H9 (cell line): ENCODE results near the gene GNA12. TPM values are rescaled to one million over a fixed set of nuclear protein-coding genes. Genes with fewer than 3 reads are reported as not detected.

Experiments used
- DNase-seq: peaks from one replicate; pipeline ENCODE4 v3.0.0-alpha.2; 2017
- H2AFZ ChIP-seq: one replicate; pipeline ENCODE4 v1.6.1; 2013; ENCODE audit warnings: mild to moderate bottlenecking, low read length, control low read depth, moderate library complexity
- H2AK5ac ChIP-seq: 2 replicates; pipeline ENCODE4 v1.6.1; 2013; ENCODE audit warnings: low read length, control low read depth, mixed read lengths; ENCODE audit not compliant: insufficient read length
- H2BK120ac ChIP-seq: one replicate; pipeline ENCODE4 v1.6.1; 2013; ENCODE audit warnings: low read depth, mild to moderate bottlenecking, low read length, control low read depth, inconsistent platforms; ENCODE audit not compliant: poor library complexity, severe bottlenecking
- H2BK12ac ChIP-seq: 2 replicates; pipeline ENCODE4 v1.6.1; 2013; ENCODE audit warnings: low read length, control low read depth, mixed read lengths, low read depth; ENCODE audit not compliant: insufficient read length
- H2BK15ac ChIP-seq: 2 replicates; pipeline ENCODE4 v1.6.1; 2013; ENCODE audit warnings: low read depth, low read length, control low read depth
- H2BK20ac ChIP-seq: one replicate; pipeline ENCODE4 v1.6.1; 2013; ENCODE audit warnings: low read depth, mild to moderate bottlenecking, low read length, control low read depth, inconsistent platforms; ENCODE audit not compliant: poor library complexity, severe bottlenecking
- H2BK5ac ChIP-seq: 2 replicates; pipeline ENCODE4 v1.6.1; 2013; ENCODE audit warnings: low read length, control low read depth, mixed read lengths; ENCODE audit not compliant: insufficient read length
- H3K14ac ChIP-seq: 2 replicates; pipeline ENCODE4 v1.6.1; 2013; ENCODE audit warnings: low read length, control low read depth; ENCODE audit not compliant: insufficient read depth
- H3K18ac ChIP-seq: 2 replicates; pipeline ENCODE4 v1.6.1; 2013; ENCODE audit warnings: low read depth, mild to moderate bottlenecking, mixed read lengths, low read length, control low read depth; ENCODE audit not compliant: insufficient read length
- H3K23ac ChIP-seq: 2 replicates; pipeline ENCODE4 v1.6.1; 2013; ENCODE audit warnings: low read length, control low read depth, mixed read lengths, low read depth; ENCODE audit not compliant: insufficient read length
- H3K23me2 ChIP-seq: 2 replicates; pipeline ENCODE4 v1.6.1; 2013; ENCODE audit warnings: low read depth, mild to moderate bottlenecking, mixed read lengths, low read length, control low read depth; ENCODE audit not compliant: insufficient read length, poor library complexity, severe bottlenecking
- H3K27ac ChIP-seq: 2 replicates; pipeline ENCODE4 v1.5.1; 2013; ENCODE audit warnings: low read length, control low read depth, mixed read lengths, low read depth; ENCODE audit not compliant: insufficient read length
- H3K27me3 ChIP-seq: 2 replicates; pipeline ENCODE4 v1.6.1; 2013; ENCODE audit warnings: low read length, control low read depth, inconsistent platforms; ENCODE audit not compliant: insufficient read depth
- H3K4ac ChIP-seq: 2 replicates; pipeline ENCODE4 v1.6.1; 2013; ENCODE audit warnings: low read depth, mild to moderate bottlenecking, control low read depth, inconsistent platforms, low read length, moderate library complexity
- H3K4me1 ChIP-seq: 2 replicates; pipeline ENCODE4 v1.6.1; 2013; ENCODE audit warnings: low read length, control low read depth, inconsistent platforms; ENCODE audit not compliant: insufficient read depth
- H3K4me2 ChIP-seq: 2 replicates; pipeline ENCODE4 v1.6.1; 2013; ENCODE audit warnings: low read length, control low read depth, mixed read lengths; ENCODE audit not compliant: insufficient read length, insufficient read depth
- H3K56ac ChIP-seq: 2 replicates; pipeline ENCODE4 v1.6.1; 2013; ENCODE audit warnings: low read depth, mild to moderate bottlenecking, mixed read lengths, low read length, control low read depth; ENCODE audit not compliant: insufficient read length
- H3K79me1 ChIP-seq: 2 replicates; pipeline ENCODE4 v1.6.1; 2013; ENCODE audit warnings: low read depth, mild to moderate bottlenecking, moderate library complexity, low read length, control low read depth, inconsistent platforms; ENCODE audit not compliant: insufficient read depth, poor library complexity, severe bottlenecking
- H3K79me2 ChIP-seq: 2 replicates; pipeline ENCODE4 v1.6.1; 2013; ENCODE audit warnings: low read length, control low read depth, inconsistent platforms; ENCODE audit not compliant: insufficient read depth
- H3K9ac ChIP-seq: 2 replicates; pipeline ENCODE4 v1.6.1; 2013; ENCODE audit warnings: low read length, control low read depth, mixed read lengths; ENCODE audit not compliant: insufficient read length; ENCODE audit errors: extremely low read depth
- H3K9me3 ChIP-seq: one replicate; pipeline ENCODE4 v1.6.1; 2013; ENCODE audit warnings: low read depth, low read length, inconsistent platforms; ENCODE audit not compliant: control insufficient read depth
- H3T11ph ChIP-seq: one replicate; pipeline ENCODE4 v1.6.1; 2013; ENCODE audit warnings: mild to moderate bottlenecking, low read length, control low read depth, inconsistent platforms
- H4K20me1 ChIP-seq: one replicate; pipeline ENCODE4 v1.6.1; 2013; ENCODE audit not compliant: control insufficient read depth, insufficient read length, insufficient read depth
- H4K5ac ChIP-seq: 2 replicates; pipeline ENCODE4 v1.6.1; 2013; ENCODE audit warnings: low read depth, mild to moderate bottlenecking, mixed read lengths, low read length, control low read depth; ENCODE audit not compliant: insufficient read length
- H4K8ac ChIP-seq: replicated peaks from 2 replicates; pipeline ENCODE4 v1.6.1; 2013; ENCODE audit warnings: low read length, control low read depth, mixed read lengths, low read depth; ENCODE audit not compliant: insufficient read length
- H4K91ac ChIP-seq: 2 replicates; pipeline ENCODE4 v1.6.1; 2013; ENCODE audit warnings: low read depth, mild to moderate bottlenecking, moderate library complexity, mixed read lengths, low read length, control low read depth; ENCODE audit not compliant: insufficient read length
- H3K27ac Mint-ChIP-seq, 3 experiments: 2 replicates in 2 of 3; 3 replicates in 1 of 3; pipeline ENCODE4 v1.8.0; 2020 to 2021; ENCODE audit warnings: mixed read lengths in 3 of 3, mild to moderate bottlenecking in 1 of 3, moderate library complexity in 1 of 3
- H3K27me3 Mint-ChIP-seq: 2 replicates; pipeline ENCODE4 v1.8.0; 2021; ENCODE audit warnings: low read depth, mild to moderate bottlenecking, moderate library complexity, mixed read lengths
- H3K36me3 Mint-ChIP-seq, 3 experiments: 2 replicates in 2 of 3; 3 replicates in 1 of 3; pipeline ENCODE4 v1.8.0; 2020 to 2021; ENCODE audit warnings: low read depth in 3 of 3, mixed read lengths in 3 of 3; ENCODE audit not compliant: insufficient read depth in 1 of 3
- H3K4me1 Mint-ChIP-seq, 2 experiments: 2 replicates each; pipeline ENCODE4 v1.8.0; 2020; ENCODE audit warnings: mixed read lengths in 2 of 2
- H3K4me3 Mint-ChIP-seq, 2 experiments: 2 replicates in 1 of 2; 3 replicates in 1 of 2; pipeline ENCODE4 v1.8.0; 2020 to 2021; ENCODE audit warnings: mild to moderate bottlenecking in 2 of 2, mixed read lengths in 2 of 2, moderate library complexity in 1 of 2
- H3K9me3 Mint-ChIP-seq, 2 experiments: 2 replicates in 1 of 2; 3 replicates in 1 of 2; pipeline ENCODE4 v1.8.0; 2020; ENCODE audit warnings: mild to moderate bottlenecking in 2 of 2, mixed read lengths in 2 of 2, moderate library complexity in 1 of 2
- CTCF ChIP-seq: fragments of 200-600 bp; sonication (generic); conservative IDR thresholded peaks from 3 replicates; pipeline ENCODE4 v1.8.0; 2021; ENCODE audit warnings: antibody characterized with exemption, mild to moderate bottlenecking
- WGBS: extraction: QIAGEN DNeasy Blood & Tissue Kit; methylation state at CpG from one replicate; pipeline ENCODE4 v1.1.7; 2013; ENCODE audit warnings: missing lambda C conversion rate, low lambda C conversion rate, mixed read lengths; ENCODE audit not compliant: insufficient read length; ENCODE audit errors: extremely low coverage; 5-methylcytosine and 5-hydroxymethylcytosine counted together
- total RNA-seq: library from RNA; stranded (reverse); gene quantifications from 2 replicates; pipeline ENCODE4 v1.2.1, GENCODE V29; 2021

The GNA12 gene
- total RNA-seq, 1 experiment from 2014 or later: 60.2 TPM

DNA sequence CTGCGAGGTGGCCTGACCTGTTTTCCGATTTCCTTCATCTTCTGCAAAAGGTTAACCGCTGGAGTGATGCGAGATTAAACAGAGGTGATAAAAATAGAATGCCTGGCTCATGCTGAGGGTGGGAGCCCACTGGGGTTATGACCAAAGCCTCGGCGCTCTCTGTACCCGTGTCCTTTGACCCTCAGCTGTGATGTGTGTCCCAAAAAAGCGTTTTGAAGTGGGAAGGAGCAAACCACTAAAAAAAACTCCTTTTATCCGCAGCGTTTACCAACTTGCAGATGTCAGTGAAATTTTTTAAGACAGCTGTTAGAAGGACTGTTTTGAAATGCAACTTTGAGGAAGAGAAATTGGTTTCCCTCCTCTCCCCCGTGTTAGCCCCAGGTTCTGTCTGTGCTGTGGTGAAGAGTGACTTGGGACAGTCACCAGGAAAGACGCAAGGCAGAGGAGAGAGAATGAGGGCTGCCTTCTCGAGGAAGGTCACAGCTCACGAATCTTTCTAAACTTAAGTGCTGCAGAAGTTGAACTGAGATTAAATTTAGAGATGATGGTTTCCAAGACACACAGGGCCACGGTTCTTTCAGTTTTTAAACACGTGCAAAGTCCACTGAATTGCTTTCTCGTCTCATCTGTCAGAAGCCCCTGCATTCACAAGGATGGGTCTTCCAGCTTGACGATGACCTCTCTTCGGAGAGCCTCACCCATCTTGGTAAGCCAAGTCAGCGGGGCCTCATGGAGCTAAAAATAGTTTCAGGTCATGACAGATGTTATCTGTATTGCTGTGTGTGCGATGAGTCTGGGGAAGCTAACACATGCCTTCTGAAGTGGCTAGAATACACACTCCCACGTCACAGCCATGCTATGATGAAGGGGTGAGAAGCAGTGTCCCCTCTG is 128.5 kb downstream of the GNA12 start:
- Histone ChIP-seq H3K9me3 (no peaks in the 10 kb centered on the region), H3K4me1 (no peaks in the 10 kb centered on the region), H2BK20ac (no peak overlapping the region), H4K8ac (no peak overlapping the region), H3K79me1 (no peaks in the 10 kb centered on the region), H3K27me3 (no peaks in the 10 kb centered on the region), H2BK15ac (no peak overlapping the region), H2AK5ac (no peak overlapping the region), H4K91ac (no peak overlapping the region), H2BK5ac (no peak overlapping the region), H3K23ac (no peak overlapping the region), H3T11ph (no peak overlapping the region), H3K27ac (no peak overlapping the region), H2BK120ac (no peak overlapping the region), H3K79me2 (no peaks in the 10 kb centered on the region), H3K9ac (no peak overlapping the region), H4K20me1 (no peaks in the 10 kb centered on the region), H4K5ac (no peak overlapping the region), H3K56ac (no peak overlapping the region), H3K4ac (no peak overlapping the region), H2BK12ac (no peak overlapping the region), H3K14ac (no peak overlapping the region), H3K23me2 (no peaks in the 10 kb centered on the region), H2AFZ (no peak overlapping the region), H3K4me2 (no peak overlapping the region), H3K18ac (no peak overlapping the region)
- Mint-ChIP-seq H3K27me3 (no peaks in the 10 kb centered on the region), H3K4me1 (peaks cover 3 to 12% of the 10 kb centered on the region in 2 experiments; a peak in 3 of 4 replicates), H3K36me3 (peaks cover 19 to 52% (median 51%) of the 10 kb centered on the region in 3 experiments), H3K27ac (peak overlapping the region in 2 of 3 experiments; percentile 34 to 65; a peak in 3 of 7 replicates), H3K4me3 (no peak overlapping the region), H3K9me3 (no peaks in the 10 kb centered on the region; a peak in 1 of 5 replicates)
- DNase-seq: no peak
- TF ChIP-seq CTCF: no peak
- WGBS: no CpG with 5 or more reads among the region's 22 CpGs
